GM12878 (cell line): ENCODE results near the gene SLC24A3.

Experiments
- CTCF ChIP-seq, 3 experiments: IDR thresholded peaks in 2 of 3; conservative IDR thresholded peaks in 1 of 3; 2 replicates each; pipeline ENCODE4 v1.5.1; 2011; ENCODE audit warnings: low read depth in 3 of 3, low read length in 3 of 3, mild to moderate bottlenecking in 3 of 3, control low read depth in 2 of 3, moderate library complexity in 2 of 3, inconsistent platforms in 1 of 3, mixed read lengths in 1 of 3; ENCODE audit not compliant: control insufficient read depth in 2 of 3, insufficient read depth in 1 of 3; ENCODE audit errors: extremely low read depth in 1 of 3
- EGR1 ChIP-seq, 2 experiments: IDR thresholded peaks; 1 replicate in 1 of 2; 2 replicates in 1 of 2; pipeline ENCODE4 v1.6.1; 2011 to 2012; ENCODE audit warnings: low read depth in 2 of 2, low read length in 2 of 2, borderline replicate concordance in 1 of 2, mild to moderate bottlenecking in 1 of 2, moderate library complexity in 1 of 2
- GABPA ChIP-seq: IDR thresholded peaks from 2 replicates; pipeline ENCODE4 v1.6.1; 2014; ENCODE audit warnings: antibody characterized with exemption, low read depth, mild to moderate bottlenecking, inconsistent platforms
- HDAC2 ChIP-seq: fragments of 200-600 bp; sonication (generic); IDR thresholded peaks from 2 replicates; pipeline ENCODE4 v1.6.1; 2017
- HSF1 ChIP-seq: fragments of 150-350 bp; IDR thresholded peaks from 2 replicates; pipeline ENCODE4 v1.6.1; 2014; ENCODE audit warnings: mild to moderate bottlenecking, low read depth, low read length
- MYC ChIP-seq: IDR thresholded peaks from 2 replicates; pipeline ENCODE4 v1.6.1; 2011; ENCODE audit warnings: mild to moderate bottlenecking, low read length, moderate library complexity, inconsistent platforms; ENCODE audit not compliant: insufficient read depth, insufficient replicate concordance, insufficient read length, severe bottlenecking
- POLR2A ChIP-seq: IDR thresholded peaks from 2 replicates; pipeline ENCODE4 v1.6.1; 2011; ENCODE audit warnings: low read depth, mild to moderate bottlenecking, low read length
- POLR2AphosphoS5 ChIP-seq: IDR thresholded peaks from 2 replicates; pipeline ENCODE4 v1.6.1; 2011; ENCODE audit warnings: mild to moderate bottlenecking, low read length, inconsistent platforms
- RAD21 ChIP-seq: IDR thresholded peaks from 2 replicates; pipeline ENCODE4 v1.6.1; 2011; ENCODE audit warnings: mild to moderate bottlenecking, low read depth, low read length, moderate library complexity; ENCODE audit not compliant: insufficient read depth
- SIN3A ChIP-seq: IDR thresholded peaks from 2 replicates; pipeline ENCODE4 v1.6.1; 2012; ENCODE audit warnings: low read depth, low read length, improper control_type of control experiment
- SP1 ChIP-seq: IDR thresholded peaks from one replicate; pipeline ENCODE4 v1.6.1; 2011; ENCODE audit warnings: low read depth, low read length
- SPI1 ChIP-seq: IDR thresholded peaks from 2 replicates; pipeline ENCODE4 v1.6.1; 2011; ENCODE audit warnings: low read depth, mild to moderate bottlenecking, low read length, moderate library complexity, borderline replicate concordance; ENCODE audit not compliant: insufficient read depth
- TBL1XR1 ChIP-seq: IDR thresholded peaks from 2 replicates; pipeline ENCODE4 v1.6.1; 2012; ENCODE audit warnings: low read depth, low read length, improper control_type of control experiment

DNA sequence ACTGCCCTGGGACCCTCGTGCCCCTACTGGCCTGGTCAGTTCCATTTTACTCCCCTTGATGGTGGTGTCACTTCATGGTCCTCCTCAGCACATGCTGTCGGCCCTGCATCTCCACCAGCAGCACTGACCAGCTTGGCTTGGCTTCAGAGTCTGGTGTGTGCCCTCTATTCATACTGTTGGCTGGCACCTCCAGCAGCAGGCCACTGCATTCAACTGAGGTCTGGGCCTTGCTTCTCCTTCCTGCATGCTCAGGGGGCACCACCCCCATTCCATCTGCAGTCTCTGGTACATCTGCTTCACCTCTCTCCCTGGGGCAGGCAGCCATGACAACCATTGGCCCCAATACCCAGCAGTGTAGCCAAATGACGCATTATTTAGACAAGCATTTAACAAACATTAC lies 155.9 kb downstream of the SLC24A3 start:
- TF ChIP-seq POLR2AphosphoS5: no peak
- TF ChIP-seq CTCF (IDR thresholded peaks at IDR 0.05 in 2 of 3, conservative IDR thresholded peaks at IDR 0.05 in 1 of 3; ENCODE audit: control insufficient read depth in 2 of 3, extremely low read depth in 1 of 3, insufficient read depth in 1 of 3, low read depth in 3 of 3, low read length in 3 of 3): no peak
- no peak for TF ChIP-seq SP1
- TF ChIP-seq GABPA: no peak
- no peak for TF ChIP-seq SIN3A
- TF ChIP-seq POLR2A: no peak
- TF ChIP-seq TBL1XR1: no peak
- no peak for TF ChIP-seq EGR1 (IDR thresholded peaks at IDR 0.05; ENCODE audit: borderline replicate concordance in 1 of 2, low read depth in 2 of 2, low read length in 2 of 2)
- no peak for TF ChIP-seq HSF1
- no peak for TF ChIP-seq HDAC2
- TF ChIP-seq MYC: no peak
- TF ChIP-seq SPI1: no peak
- TF ChIP-seq RAD21: no peak
